Fibroblast of peridontal ligament (primary cell): ENCODE measurements around the gene PRICKLE3.

ENCODE experiments used
- DNase-seq: peaks from one replicate; pipeline ENCODE4 v3.0.0-alpha.2; 2010; ENCODE audit errors: extremely low read depth

PRICKLE3 gene

GRCh38 chrX:49186125-49187027 lies at the start of gene PRICKLE3:
Gene PRICKLE3 (minus strand): TSS chrX:49186373. CDS start chrX:49186297, 76 bp downstream.
- DNase-seq: peak; percentile 41

- no peak for DNase-seq
These were observed 47.8 kb upstream of the PRICKLE3 start for GRCh38 chrX:49233887-49234555.

GRCh38 chrX:49233176-49233575 lies 47.0 kb upstream of the PRICKLE3 start, which contains the start of gene CACNA1F:
Gene CACNA1F (minus strand): TSS chrX:49233340. CDS start chrX:49233309, 31 bp downstream.
- DNase-seq: no peak

GRCh38 chrX:49232525-49232924 lies 46.4 kb upstream of the PRICKLE3 start:
- DNase-seq: no peak

GRCh38 chrX:49231333-49232000 lies 45.3 kb upstream of the PRICKLE3 start:
- DNase-seq: no peak

GRCh38 chrX:49230500-49231232 lies 44.5 kb upstream of the PRICKLE3 start:
- DNase-seq: no peak

GRCh38 chrX:49228185-49228584 lies 42.0 kb upstream of the PRICKLE3 start:
- no peak for DNase-seq

GRCh38 chrX:49227726-49228125 lies 41.6 kb upstream of the PRICKLE3 start:
- DNase-seq: no peak

GRCh38 chrX:49226946-49227345 lies 40.8 kb upstream of the PRICKLE3 start:
- no peak for DNase-seq

- DNase-seq: no peak
These were observed 39.7 kb upstream of the PRICKLE3 start for GRCh38 chrX:49225858-49226257.

- no peak for DNase-seq
These were observed 35.7 kb upstream of the PRICKLE3 start for GRCh38 chrX:49221868-49222267.

- no peak for DNase-seq
These were observed 33.9 kb upstream of the PRICKLE3 start for GRCh38 chrX:49220100-49220499.

- DNase-seq: no peak
These were observed 28.9 kb upstream of the PRICKLE3 start for GRCh38 chrX:49214996-49215526.

- DNase-seq: no peak
These were observed 28.2 kb upstream of the PRICKLE3 start for GRCh38 chrX:49214416-49214815.

GRCh38 chrX:49212861-49213260 lies 26.7 kb upstream of the PRICKLE3 start:
- DNase-seq: no peak

- no peak for DNase-seq
These were observed 26.0 kb upstream of the PRICKLE3 start for GRCh38 chrX:49212209-49212608.

- no peak for DNase-seq
These were observed 24.9 kb upstream of the PRICKLE3 start for GRCh38 chrX:49211074-49211473.

- DNase-seq: no peak
These were observed 24.2 kb upstream of the PRICKLE3 start for GRCh38 chrX:49210406-49210805.

- DNase-seq: no peak
These were observed 23.5 kb upstream of the PRICKLE3 start for GRCh38 chrX:49209434-49210251.

- DNase-seq: no peak
These were observed 22.2 kb upstream of the PRICKLE3 start for GRCh38 chrX:49208399-49208798.

- no peak for DNase-seq
These were observed 20.4 kb upstream of the PRICKLE3 start for GRCh38 chrX:49206543-49206942.
